HL-60 (cell line): ENCODE measurements around the gene LITAFD.

ENCODE experiments used
- CTCF ChIP-seq: IDR thresholded peaks from one replicate; pipeline ENCODE4 v1.5.1; 2011; ENCODE audit warnings: low read length, control low read depth, inconsistent platforms; ENCODE audit not compliant: insufficient read depth
- GABPA ChIP-seq: IDR thresholded peaks from 2 replicates; pipeline ENCODE4 v1.6.1; 2012; ENCODE audit warnings: low read depth

GRCh38 chr16:8890549-8890921 is 8.4 kb downstream of the LITAFD start:
- TF ChIP-seq GABPA (no peak), CTCF (no peak)
